K562 (cell line): ENCODE data around the gene HIPK2. TPM values are rescaled to one million over a fixed set of nuclear protein-coding genes. Genes with fewer than 3 reads are reported as not detected.

Source experiments
- BHLHE40 ChIP-seq: IDR thresholded peaks from 2 replicates; pipeline ENCODE4 v1.6.1; 2011; ENCODE audit warnings: low read length, improper control_type of control experiment
- C11orf30 ChIP-seq: fragments of 450-650 bp; IDR thresholded peaks from 2 replicates; pipeline ENCODE4 v1.6.1; 2016; ENCODE audit warnings: low read depth, mild to moderate bottlenecking
- CEBPB ChIP-seq: fragments of 450-650 bp; IDR thresholded peaks from 2 replicates; pipeline ENCODE4 v1.6.1; 2016; ENCODE audit warnings: missing genetic modification characterization, missing compliant biosample characterization
- JUN ChIP-seq, 2 experiments: sonication (generic) in 1 of 2; formaldehyde crosslinking in 1 of 2; IDR thresholded peaks; 2 replicates each; pipeline versions ENCODE4 v1.6.1 to v1.8.0; 2012 to 2022; ENCODE audit warnings: borderline replicate concordance in 2 of 2, mild to moderate bottlenecking in 2 of 2, improper control_type of control experiment in 1 of 2, low read depth in 1 of 2, low read length in 1 of 2, missing genetic modification reagents in 1 of 2
- LARP7 ChIP-seq: fragments of 450-650 bp; IDR thresholded peaks from 2 replicates; pipeline ENCODE4 v1.6.1; 2016
- MEIS2 ChIP-seq: fragments of 450-650 bp; IDR thresholded peaks from 2 replicates; pipeline ENCODE4 v1.6.1; 2014; ENCODE audit warnings: mild to moderate bottlenecking; ENCODE audit not compliant: partially characterized antibody
- MGA ChIP-seq: fragments of 450-650 bp; IDR thresholded peaks from 2 replicates; pipeline ENCODE4 v1.6.1; 2016; ENCODE audit warnings: mild to moderate bottlenecking, moderate library complexity
- PTRF ChIP-seq: fragments of 450-650 bp; IDR thresholded peaks from 2 replicates; pipeline ENCODE4 v1.6.1; 2016; ENCODE audit warnings: mild to moderate bottlenecking, missing genetic modification characterization, missing compliant biosample characterization
- TGIF2 ChIP-seq: sonication (generic); formaldehyde crosslinking; IDR thresholded peaks from 2 replicates; pipeline ENCODE4 v1.8.1; 2022; ENCODE audit warnings: mild to moderate bottlenecking, missing genetic modification reagents, moderate library complexity
- TRIM28 ChIP-seq: fragments of 450-650 bp; IDR thresholded peaks from 2 replicates; pipeline ENCODE4 v1.6.1; 2017
- ZNF384 ChIP-seq: IDR thresholded peaks from 2 replicates; pipeline ENCODE4 v1.6.1; 2012; ENCODE audit warnings: low read depth, low read length, improper control_type of control experiment
- polyA plus RNA-seq, 8 experiments: library from polyadenylated mRNA; depleted of rRNA in 4 of 8; stranded (reverse) in 5 of 8; unstranded in 3 of 8; fragments of >200 nt; fragmentation: Nextera tagmentation in 2 of 8; fragmentation: Illumina TruSeq in 1 of 8; extraction: Ambion mirVana in 2 of 8; extraction: Trizol in 1 of 8; gene quantifications; 2 replicates each; pipeline versions ENCODE4 v1.2.1 to v1.2.3, GENCODE V29; 2011 to 2014; ENCODE audit warnings: inconsistent platforms in 1 of 8, missing spikeins in 1 of 8
- total RNA-seq, 7 experiments: library from RNA; depleted of rRNA in 6 of 7; stranded (reverse); fragments of >200 nt in 6 of 7; fragmentation: Illumina TruSeq in 2 of 7; extraction: Trizol in 2 of 7; gene quantifications; 2 replicates each; pipeline versions ENCODE4 v1.2.1 to v1.2.3, GENCODE V29; 2011 to 2021; ENCODE audit warnings: low replicate concordance in 1 of 7
- TF ChIP-seq, protein P1 (sequence below), 2 experiments: IDR thresholded peaks in 1 of 2; conservative IDR thresholded peaks in 1 of 2; 2 replicates each; pipeline ENCODE4 v1.6.1; 2016; ENCODE audit warnings: low read depth in 2 of 2, mild to moderate bottlenecking in 1 of 2, missing compliant biosample characterization in 1 of 2, missing genetic modification characterization in 1 of 2, moderate library complexity in 1 of 2

Gene HIPK2
- total and polyA plus RNA-seq, 9 of the 15 experiments (the other 6 are each of a cell fraction or from before 2014, with no cell fraction given) = 0.69 to 19.8 (median 5.1) TPM

DNA sequence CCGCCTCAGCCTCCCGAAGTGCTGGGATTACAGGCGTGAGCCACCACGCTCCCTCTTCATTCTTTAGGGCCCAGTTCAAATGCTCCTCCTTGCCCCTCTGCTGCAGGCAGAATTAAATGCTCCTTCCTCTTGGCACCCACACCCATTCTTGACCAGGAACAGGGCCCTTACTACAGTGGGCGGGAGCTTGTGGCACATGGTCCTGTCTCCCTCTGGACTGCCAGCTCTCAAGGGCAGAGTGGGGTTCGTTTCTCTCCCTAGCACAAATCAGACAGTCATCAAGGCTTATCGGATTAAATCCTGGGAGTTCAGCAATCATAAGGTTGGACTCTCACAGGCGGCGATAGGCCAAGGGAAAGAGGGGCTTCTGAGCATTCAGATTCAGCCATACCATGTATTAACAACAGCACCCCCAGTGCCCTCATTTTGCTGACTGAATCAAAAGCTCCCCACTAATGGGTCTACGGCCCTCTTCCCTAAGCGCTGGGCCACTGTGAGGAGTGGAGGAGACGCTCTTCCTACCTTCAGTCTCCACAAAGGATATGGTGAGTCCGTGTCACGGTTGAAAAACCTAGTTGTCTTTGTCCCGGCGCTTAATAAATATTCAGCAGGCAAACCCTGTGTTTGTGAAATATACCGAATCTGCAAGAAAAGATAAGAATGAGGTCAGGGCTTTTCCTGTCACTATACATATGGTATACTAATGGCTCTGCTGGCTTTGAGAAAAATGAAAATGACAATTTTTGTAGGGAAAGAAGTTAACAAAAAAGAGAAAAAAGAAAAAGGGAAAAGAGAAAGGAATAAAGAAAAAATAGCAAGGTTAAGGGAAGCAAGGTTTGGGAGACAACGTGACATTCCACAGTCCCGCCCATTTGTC, 146.9 kb downstream of the HIPK2 start (continued):
- TF ChIP-seq, protein P1, sequence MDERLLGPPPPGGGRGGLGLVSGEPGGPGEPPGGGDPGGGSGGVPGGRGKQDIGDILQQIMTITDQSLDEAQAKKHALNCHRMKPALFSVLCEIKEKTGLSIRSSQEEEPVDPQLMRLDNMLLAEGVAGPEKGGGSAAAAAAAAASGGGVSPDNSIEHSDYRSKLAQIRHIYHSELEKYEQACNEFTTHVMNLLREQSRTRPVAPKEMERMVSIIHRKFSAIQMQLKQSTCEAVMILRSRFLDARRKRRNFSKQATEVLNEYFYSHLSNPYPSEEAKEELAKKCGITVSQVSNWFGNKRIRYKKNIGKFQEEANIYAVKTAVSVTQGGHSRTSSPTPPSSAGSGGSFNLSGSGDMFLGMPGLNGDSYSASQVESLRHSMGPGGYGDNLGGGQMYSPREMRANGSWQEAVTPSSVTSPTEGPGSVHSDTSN (CRISPR knock-in tag; IDR thresholded peaks at IDR 0.05; ENCODE audit: low read depth) = no peak
- TF ChIP-seq, protein P1 (tag; conservative IDR thresholded peaks at IDR 0.05; ENCODE audit: low read depth) = peak; percentile 31; the same call in 1 of the 2 replicates
- TF ChIP-seq PTRF (tag) (no peak), C11orf30 (peak; percentile 58), TRIM28 (peak; percentile 27; the same call in 1 of the 2 replicates), LARP7 (peak; percentile 83; the same call in 1 of the 2 replicates), ZNF384 (no peak), JUN (IDR thresholded peaks at IDR 0.05; ENCODE audit: borderline replicate concordance, low read depth, low read length) (peak; percentile 56; the same call in 1 of the 2 replicates), JUN (CRISPR knock-in tag; IDR thresholded peaks at IDR 0.05; ENCODE audit: borderline replicate concordance) (no peak), TGIF2 (CRISPR knock-in tag) (no peak), BHLHE40 (0 out of 2 replicates have a peak, but pooled peaks have one; percentile 8), CEBPB (tag) (peak; percentile 83), MGA (peak; percentile 37; the same call in 1 of the 2 replicates), MEIS2 (peak; percentile 68)
